ENCODE measurements around the gene GRSF1.
"Not testable (repeated sequence)": the region's sequence is repeated elsewhere in the genome, so short reads cannot be mapped to it uniquely, and the experiment has no call there.

The GRSF1 gene, protein sequence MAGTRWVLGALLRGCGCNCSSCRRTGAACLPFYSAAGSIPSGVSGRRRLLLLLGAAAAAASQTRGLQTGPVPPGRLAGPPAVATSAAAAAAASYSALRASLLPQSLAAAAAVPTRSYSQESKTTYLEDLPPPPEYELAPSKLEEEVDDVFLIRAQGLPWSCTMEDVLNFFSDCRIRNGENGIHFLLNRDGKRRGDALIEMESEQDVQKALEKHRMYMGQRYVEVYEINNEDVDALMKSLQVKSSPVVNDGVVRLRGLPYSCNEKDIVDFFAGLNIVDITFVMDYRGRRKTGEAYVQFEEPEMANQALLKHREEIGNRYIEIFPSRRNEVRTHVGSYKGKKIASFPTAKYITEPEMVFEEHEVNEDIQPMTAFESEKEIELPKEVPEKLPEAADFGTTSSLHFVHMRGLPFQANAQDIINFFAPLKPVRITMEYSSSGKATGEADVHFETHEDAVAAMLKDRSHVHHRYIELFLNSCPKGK

GRCh38 chr4:70839589-70840093, at the start of gene GRSF1:
TSS of gene GRSF1 (minus strand) at chr4:70839890. CDS start at chr4:70839827, 63 bp downstream.
- peak; percentile 93 for DNase-seq

DNA sequence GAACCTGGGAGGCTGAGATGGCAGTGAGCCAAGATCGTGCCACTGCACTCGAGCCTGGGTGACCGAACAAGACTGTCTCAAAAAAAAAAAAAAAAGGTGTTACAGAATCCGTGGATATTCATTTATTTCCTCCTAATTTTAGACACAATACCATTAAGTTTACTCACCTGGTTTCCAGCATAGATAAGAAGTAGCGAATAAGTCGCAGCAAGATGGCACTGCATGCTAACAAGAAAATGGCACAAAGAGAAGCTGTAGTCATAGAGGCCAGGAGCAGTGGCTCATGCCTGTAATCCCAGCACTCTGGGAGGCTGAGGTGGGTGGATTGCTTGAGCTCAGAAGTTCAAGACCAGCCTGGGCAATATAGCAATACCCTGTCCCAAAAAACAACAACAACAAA, 45.5 kb upstream of the GRSF1 start:
- DNase-seq: no peak

DNA sequence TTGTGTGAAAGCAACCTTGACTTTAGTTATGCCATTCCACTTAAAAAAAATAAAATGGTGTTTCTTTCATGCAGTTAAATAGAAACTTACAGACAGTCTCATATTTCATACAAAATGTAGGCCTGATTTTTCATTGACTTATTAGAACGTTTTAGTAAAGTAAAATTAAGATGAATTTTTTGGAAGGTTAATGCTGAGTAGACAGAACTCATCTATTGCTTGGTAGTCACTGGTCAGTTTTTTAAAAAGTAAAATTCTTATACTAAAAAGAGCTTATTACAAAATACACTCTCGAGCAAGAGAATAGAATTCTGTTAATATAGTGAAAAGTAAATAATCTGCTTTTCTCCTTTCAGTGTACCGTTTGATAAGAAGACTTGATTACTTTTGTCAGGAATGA, 41.0 kb upstream of the GRSF1 start:
- DNase-seq: no peak

GRCh38 chr4:70877556-70877955, 37.9 kb upstream of the GRSF1 start:
- DNase-seq: peak; percentile 19

DNA sequence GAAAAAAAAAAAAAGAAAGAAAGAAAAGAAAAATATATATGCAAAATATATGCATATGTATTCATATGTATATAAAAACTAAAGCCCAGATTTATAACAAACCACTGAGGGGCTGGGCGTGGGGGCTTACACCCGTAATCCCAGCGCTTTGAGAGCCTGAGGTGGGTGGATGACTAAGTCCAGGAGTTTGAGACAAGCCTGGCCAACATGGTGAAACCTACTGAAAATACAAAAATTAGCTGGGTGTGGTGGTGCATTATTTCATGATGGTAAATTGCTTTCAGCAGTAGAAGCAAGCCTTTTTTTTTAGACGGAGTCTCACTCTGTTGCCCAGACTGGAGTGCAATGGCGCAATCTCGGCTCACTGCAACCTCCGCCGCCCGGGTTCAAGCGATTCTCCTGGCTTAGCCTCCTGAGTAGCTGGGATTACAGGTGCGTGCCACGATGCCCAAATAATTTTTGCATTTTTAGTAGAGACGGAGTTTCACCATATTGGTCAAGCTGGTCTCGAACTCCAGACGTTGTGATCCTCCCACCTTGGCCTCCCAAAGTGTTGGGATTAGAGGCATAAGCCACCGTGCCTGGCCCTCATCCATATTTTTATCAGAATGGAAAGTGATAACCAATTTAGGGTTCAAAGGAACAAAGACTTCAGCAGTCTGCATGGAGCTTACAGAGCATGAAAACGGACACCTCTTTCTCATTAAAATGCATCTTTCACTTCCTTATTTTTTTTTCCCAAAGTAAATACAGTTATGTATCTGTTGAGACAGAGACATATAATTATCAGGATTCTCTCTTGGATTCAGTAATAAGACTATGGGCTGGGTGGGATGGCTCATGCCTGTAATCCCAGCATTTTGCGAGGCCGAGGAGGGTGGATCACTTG, 34.8 kb upstream of the GRSF1 start:
- DNase-seq: no peak

- DNase-seq: no peak
Observed at GRCh38 chr4:70873216-70873615, 33.5 kb upstream of the GRSF1 start.

GRCh38 chr4:70868778-70869177, 29.1 kb upstream of the GRSF1 start:
- no peak for DNase-seq

DNA sequence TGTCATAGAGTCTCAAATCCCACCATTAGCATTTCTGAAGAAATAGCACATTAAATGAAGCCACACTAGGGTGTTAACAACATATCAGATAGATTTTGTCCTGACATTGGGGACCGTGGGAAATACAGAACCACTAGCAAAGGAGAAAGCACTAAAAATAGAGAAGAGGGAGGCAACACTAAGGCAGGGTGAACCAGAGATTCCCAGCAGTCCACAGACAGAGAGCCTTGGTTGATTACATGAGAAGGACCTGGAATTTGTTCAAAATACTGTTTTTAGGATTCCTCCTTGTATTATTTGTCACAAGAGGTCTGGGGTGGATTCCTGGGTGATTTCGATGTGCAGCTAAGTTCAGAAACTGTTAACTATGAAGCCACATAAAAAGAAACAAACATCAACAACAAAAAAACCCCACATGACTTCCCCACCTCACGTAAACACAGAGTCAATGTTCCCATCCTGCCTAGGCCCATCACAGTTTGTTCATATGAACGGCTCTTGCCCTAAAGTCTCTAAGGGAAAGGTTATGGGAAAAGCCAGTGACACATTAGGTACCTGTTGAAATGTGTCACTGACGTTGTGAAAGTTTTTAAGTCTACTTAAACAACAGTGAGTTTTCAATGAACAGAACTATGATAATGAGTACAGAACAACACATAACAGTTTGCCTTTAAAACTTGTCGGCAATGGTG, 23.6 kb upstream of the GRSF1 start:
- DNase-seq: no peak

GRCh38 chr4:70859066-70859465, 19.4 kb upstream of the GRSF1 start:
- no peak for DNase-seq

GRCh38 chr4:70858454-70858853, 18.8 kb upstream of the GRSF1 start:
- no peak for DNase-seq

GRCh38 chr4:70855464-70855863, 15.8 kb upstream of the GRSF1 start:
- DNase-seq: no peak

GRCh38 chr4:70849291-70849690, 9.6 kb upstream of the GRSF1 start:
- DNase-seq: no peak

- no peak for DNase-seq
Observed at GRCh38 chr4:70844180-70844579, 4.5 kb upstream of the GRSF1 start.

DNA sequence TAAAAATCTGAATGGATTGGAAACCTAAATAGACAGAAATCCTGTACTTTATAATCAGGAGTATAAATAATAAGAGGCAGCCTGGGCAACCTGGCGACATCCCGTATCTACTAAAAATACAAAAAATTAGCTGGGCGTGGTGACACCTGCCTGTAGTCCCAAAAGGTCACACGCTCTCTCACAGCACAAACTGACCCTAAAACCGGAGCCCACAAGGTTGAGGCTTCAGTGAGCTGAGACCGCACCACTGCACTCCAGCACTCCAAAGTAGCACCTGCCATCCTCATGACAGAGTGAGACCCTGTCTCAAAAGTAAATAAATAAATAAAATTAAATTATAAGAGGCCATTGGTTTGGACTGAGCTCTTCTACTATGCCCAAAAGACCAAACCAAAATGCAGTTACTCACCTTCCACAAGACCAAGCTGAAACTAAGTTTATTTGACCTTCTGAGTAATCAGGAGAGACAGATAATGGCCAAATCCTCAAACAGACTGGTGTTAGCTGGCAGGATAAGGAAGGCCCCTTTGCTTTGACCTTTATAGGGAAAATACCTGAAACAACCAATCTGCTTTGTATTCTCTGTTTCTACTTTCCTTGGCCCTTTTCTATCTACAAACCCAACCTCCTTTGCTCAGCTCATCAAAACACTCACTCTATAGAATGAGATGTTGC, 3.2 kb upstream of the GRSF1 start:
- no peak for DNase-seq

- no peak for DNase-seq
Observed at GRCh38 chr4:70841951-70842350, 2.3 kb upstream of the GRSF1 start.

GRCh38 chr4:70841211-70841610, 1.5 kb upstream of the GRSF1 start:
- DNase-seq: no peak

GRCh38 chr4:70840631-70841030, 941 bp upstream of the GRSF1 start:
- DNase-seq: not testable (repeated sequence)

- DNase-seq: peak; percentile 39
Observed at GRCh38 chr4:70840137-70840536, 447 bp upstream of the GRSF1 start.

- peak; percentile 56 for DNase-seq
Observed at GRCh38 chr4:70838666-70839588, 763 bp downstream of the GRSF1 start.

DNA sequence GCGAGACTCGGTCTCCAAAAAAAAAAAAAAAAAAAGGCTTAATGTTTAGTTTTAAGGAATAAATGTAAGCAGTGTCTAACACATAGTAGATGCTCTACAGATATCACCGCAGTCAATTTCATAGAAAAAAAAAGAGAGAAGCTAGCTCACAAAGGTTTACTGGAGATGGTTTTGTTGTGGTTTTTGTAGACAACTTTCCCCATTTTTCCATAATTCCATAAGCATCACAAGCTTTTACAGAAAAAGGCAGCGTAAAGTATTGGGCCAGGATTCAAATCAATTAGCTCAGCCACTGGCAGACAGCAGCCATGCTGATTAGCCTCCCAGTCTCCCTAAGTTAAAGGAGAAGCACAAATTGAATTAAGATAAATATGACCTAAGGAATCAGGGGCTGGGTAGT, 1.5 kb downstream of the GRSF1 start:
- DNase-seq: peak; percentile 15

- no peak for DNase-seq
Observed at GRCh38 chr4:70836081-70836480, 3.6 kb downstream of the GRSF1 start.

Measured in fibroblast of skin of right quadriceps (primary cell).